ENCODE data around the gene PLA2G2F. TPM values are rescaled to one million over a fixed set of nuclear protein-coding genes. Genes with fewer than 3 reads are reported as not detected.

The PLA2G2F gene
- total and polyA plus RNA-seq, 10 of the 15 experiments (the other 5 are each of a cell fraction or from before 2014, with no cell fraction given), result 0.03 TPM; not detected in 9

DNA sequence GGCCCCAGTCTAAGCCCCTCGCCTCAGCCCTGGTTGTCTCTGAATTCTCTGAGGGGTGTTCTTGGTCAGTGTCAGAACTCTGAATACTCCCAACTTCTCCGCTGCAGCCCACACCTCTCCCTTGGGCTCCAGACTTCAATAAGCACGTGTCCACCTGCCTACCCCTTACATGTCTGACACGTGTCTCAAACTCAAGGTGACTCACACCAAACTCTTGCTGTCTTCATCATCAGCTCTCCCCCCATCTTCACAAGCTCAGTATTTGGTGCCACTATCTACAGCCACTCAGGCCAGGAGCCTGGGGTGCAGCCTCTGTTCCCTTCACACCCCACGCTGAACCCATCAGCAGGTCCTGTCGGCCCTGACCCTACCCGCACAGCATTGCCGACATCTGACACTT lies 28.0 kb downstream of the PLA2G2F start:
- FAIRE-seq, result no peak
- BruUV-seq (replicated peaks), result no TSS peak
- SMC1A ChIA-PET (ENCODE audit: uncharacterized antibody, unreplicated experiment), result no interaction called here

More for the DNA sequence above, 28.0 kb downstream of the PLA2G2F start:
- Histone ChIP-seq H3K4me2 (ENCODE audit: control insufficient read depth, insufficient read depth) (no peak overlapping the region), H3K4me1 (ENCODE audit: control insufficient read depth, insufficient read depth, low read length) (peaks cover 5% of the 10 kb centered on the region), H3K79me2 (ENCODE audit: control insufficient read depth, insufficient read depth, low read length) (no peaks in the 10 kb centered on the region), H2AFZ (ENCODE audit: control insufficient read depth, low read depth, low read length) (no peak overlapping the region), H3K9ac (ENCODE audit: control insufficient read depth, insufficient read depth, low read length) (no peak overlapping the region), H3K36me3 (ENCODE audit: control insufficient read depth in 2 of 2, insufficient read depth in 2 of 2, low read length in 1 of 2) (no peaks in the 10 kb centered on the region), H4K20me1 (ENCODE audit: control insufficient read depth, insufficient read depth) (no peaks in the 10 kb centered on the region), H3K27ac (ENCODE audit: control insufficient read depth, insufficient read depth) (no peak overlapping the region), H3K9me3 (replicated peaks; ENCODE audit: control insufficient read depth, insufficient read depth, low read length) (no peaks in the 10 kb centered on the region; the same call in 2 of the 3 replicates), H3K4me3 (no peak overlapping the region), H3K27me3 (replicated peaks in 1 of 2; ENCODE audit: control insufficient read depth in 2 of 2, insufficient read depth in 2 of 2, low read length in 1 of 2) (no peaks in the 10 kb centered on the region; a peak in 2 of 4 replicates)
- no peak for DNase-seq (ENCODE audit: low read depth, low spot score)
- intact Hi-C loops (cut with micrococcal nuclease; ENCODE audit: unreplicated experiment) (no loop called here), in situ Hi-C loops (cut with MboI) (no loop called here)
- TF ChIP-seq, protein P1, sequence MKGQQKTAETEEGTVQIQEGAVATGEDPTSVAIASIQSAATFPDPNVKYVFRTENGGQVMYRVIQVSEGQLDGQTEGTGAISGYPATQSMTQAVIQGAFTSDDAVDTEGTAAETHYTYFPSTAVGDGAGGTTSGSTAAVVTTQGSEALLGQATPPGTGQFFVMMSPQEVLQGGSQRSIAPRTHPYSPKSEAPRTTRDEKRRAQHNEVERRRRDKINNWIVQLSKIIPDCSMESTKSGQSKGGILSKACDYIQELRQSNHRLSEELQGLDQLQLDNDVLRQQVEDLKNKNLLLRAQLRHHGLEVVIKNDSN (IDR thresholded peaks at IDR 0.05; ENCODE audit: borderline replicate concordance, extremely low read length, insufficient read depth, low read depth, low read length), result no peak
- TF ChIP-seq NFIC (IDR thresholded peaks at IDR 0.05; ENCODE audit: low read depth, low read length) (no peak), KAT2A (conservative IDR thresholded peaks at IDR 0.05; ENCODE audit: control insufficient read depth, low read depth, low read length) (no peak), ZNF217 (IDR thresholded peaks at IDR 0.05) (no peak), SREBF2 (IDR thresholded peaks at IDR 0.05; ENCODE audit: low read length) (no peak), YBX1 (IDR thresholded peaks at IDR 0.05) (no peak), IKZF1 (conservative IDR thresholded peaks at IDR 0.05) (no peak), ZNF622 (IDR thresholded peaks at IDR 0.05) (no peak), STAT1 (conservative IDR thresholded peaks at IDR 0.05) (no peak), RCOR1 (conservative IDR thresholded peaks at IDR 0.05; ENCODE audit: low read depth, low read length) (no peak), BRCA1 (IDR thresholded peaks at IDR 0.05; ENCODE audit: low read depth, low read length) (no peak), E2F8 (IDR thresholded peaks at IDR 0.05; ENCODE audit: low read depth, partially characterized antibody) (no peak), YY1 (IDR thresholded peaks at IDR 0.05; ENCODE audit: low read depth, low read length) (no peak), BCL11A (IDR thresholded peaks at IDR 0.05; ENCODE audit: low read depth, low read length) (no peak), FOS (IDR thresholded peaks at IDR 0.05; ENCODE audit: borderline replicate concordance, extremely low read depth, insufficient read length) (no peak), POU2F2 (IDR thresholded peaks at IDR 0.05; ENCODE audit: borderline replicate concordance, low read depth, low read length) (no peak), ASH2L (IDR thresholded peaks at IDR 0.05; ENCODE audit: borderline replicate concordance, low read depth) (no peak)
- TF ChIP-seq, protein P2, sequence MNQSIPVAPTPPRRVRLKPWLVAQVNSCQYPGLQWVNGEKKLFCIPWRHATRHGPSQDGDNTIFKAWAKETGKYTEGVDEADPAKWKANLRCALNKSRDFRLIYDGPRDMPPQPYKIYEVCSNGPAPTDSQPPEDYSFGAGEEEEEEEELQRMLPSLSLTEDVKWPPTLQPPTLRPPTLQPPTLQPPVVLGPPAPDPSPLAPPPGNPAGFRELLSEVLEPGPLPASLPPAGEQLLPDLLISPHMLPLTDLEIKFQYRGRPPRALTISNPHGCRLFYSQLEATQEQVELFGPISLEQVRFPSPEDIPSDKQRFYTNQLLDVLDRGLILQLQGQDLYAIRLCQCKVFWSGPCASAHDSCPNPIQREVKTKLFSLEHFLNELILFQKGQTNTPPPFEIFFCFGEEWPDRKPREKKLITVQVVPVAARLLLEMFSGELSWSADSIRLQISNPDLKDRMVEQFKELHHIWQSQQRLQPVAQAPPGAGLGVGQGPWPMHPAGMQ (IDR thresholded peaks at IDR 0.05; ENCODE audit: borderline replicate concordance), result no peak
- no peak for ATAC-seq
- POLR2A ChIA-PET, result interaction anchor here (0.6 kb wide), 1 partner anchor 45 kb away, joined by 3 read pairs; no protein-coding TSS in a partner anchor
- RAD21 ChIA-PET (ENCODE audit: unreplicated experiment), result no interaction called here
- 33% methylated on average over 8 of the region's 8 CpGs for WGBS (ENCODE audit: insufficient coverage, insufficient replicate concordance, low lambda C conversion rate, missing lambda C conversion rate)
- CTCF ChIA-PET, result interaction anchor here (1.6 kb wide), 1 partner anchor 28 kb away, joined by 6 read pairs; no protein-coding TSS in a partner anchor

Measured in GM12878 (cell line).